Mesenteric fat pad (tissue), 1 donor: ENCODE data around the gene ZNF407. TPM values are rescaled to one million over a fixed set of nuclear protein-coding genes. Genes with fewer than 3 reads are reported as not detected.
"Not testable (repeated sequence)": the region's sequence is repeated elsewhere in the genome, so short reads cannot be mapped to it uniquely, and the experiment has no call there.

Experiments used
- DNase-seq: peaks from one replicate; pipeline ENCODE4 v3.0.0-alpha.2; 2020; ENCODE audit warnings: low spot score
- long read RNA-seq: library from polyadenylated mRNA; unstranded; transcript quantifications from one replicate; pipeline ENCODE4 v2.0.0, GENCODE V29; 2020
- total RNA-seq: library from RNA; stranded (reverse); fragmentation: NEBNext Ultra II Directional; extraction: Animal tissue kit (Norgen Biotek cat#: 25700); gene quantifications from one replicate; pipeline ENCODE4 v1.2.1, GENCODE V29; 2021
- donor health status: DM: yes; HTN: yes; CAD: no.

The ZNF407 gene
- 14.4 TPM for total RNA-seq
- long read RNA-seq, full-length matches to known transcripts: 15 of 20 reads
- long read RNA-seq, partial matches to known transcripts: 1 of 20 reads
- long read RNA-seq, other reads (novel, unspliced or antisense): 4 of 20 reads

GRCh38 chr18:74597662-74598349 is at the start of gene ZNF407:
TSS of gene ZNF407 (plus strand) at chr18:74597870. CDS start at chr18:74631020, 33,150 bp downstream.
- DNase-seq: peak; percentile 95

DNA sequence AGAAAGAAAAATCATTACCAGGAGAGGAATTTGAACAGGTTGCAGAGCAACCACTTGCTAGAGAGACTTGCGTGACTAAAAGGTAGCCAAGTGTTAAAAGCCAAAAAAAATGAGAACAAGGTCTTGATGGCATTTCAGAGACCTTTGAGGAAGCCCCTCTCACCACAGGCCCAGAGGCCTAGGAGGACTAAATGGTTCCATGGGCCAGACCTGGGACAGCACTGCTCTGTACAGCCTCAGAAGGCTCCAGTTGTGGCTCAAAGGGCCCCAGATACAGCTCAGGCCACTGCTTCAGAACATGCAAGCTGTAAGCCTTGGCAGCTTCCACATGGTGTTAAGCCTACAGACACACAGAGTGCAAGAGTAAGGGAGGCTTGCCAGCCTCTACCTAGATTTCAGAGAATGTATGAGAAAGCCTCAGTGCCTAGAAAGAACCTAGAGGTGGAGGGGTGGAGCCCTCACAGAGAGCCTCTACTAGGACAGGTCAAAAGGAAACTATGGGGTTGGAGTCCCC is 48.0 kb upstream of the ZNF407 start:
- no peak for DNase-seq

- no peak for DNase-seq
These were observed 46.8 kb upstream of the ZNF407 start for GRCh38 chr18:74550886-74551285.

DNA sequence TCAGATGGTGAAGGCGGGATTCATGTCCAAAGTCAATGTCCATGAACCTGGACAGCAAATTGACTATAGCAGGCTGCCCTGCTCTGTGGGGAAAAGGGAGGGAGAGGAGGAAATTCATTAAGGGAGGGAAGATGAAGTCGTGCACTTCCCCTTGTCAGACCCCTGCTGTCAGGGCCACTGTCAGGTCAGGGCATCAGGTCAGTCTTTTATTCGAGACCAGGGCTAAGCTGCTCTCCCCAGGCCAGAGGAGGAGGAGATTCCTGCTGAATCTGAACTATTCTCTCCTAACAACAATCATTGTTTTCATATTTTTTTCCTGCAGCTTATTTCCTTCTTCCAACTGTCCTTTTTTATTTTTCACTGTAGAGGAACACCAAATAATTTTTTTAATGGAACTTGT is 46.2 kb upstream of the ZNF407 start:
- no peak for DNase-seq

DNA sequence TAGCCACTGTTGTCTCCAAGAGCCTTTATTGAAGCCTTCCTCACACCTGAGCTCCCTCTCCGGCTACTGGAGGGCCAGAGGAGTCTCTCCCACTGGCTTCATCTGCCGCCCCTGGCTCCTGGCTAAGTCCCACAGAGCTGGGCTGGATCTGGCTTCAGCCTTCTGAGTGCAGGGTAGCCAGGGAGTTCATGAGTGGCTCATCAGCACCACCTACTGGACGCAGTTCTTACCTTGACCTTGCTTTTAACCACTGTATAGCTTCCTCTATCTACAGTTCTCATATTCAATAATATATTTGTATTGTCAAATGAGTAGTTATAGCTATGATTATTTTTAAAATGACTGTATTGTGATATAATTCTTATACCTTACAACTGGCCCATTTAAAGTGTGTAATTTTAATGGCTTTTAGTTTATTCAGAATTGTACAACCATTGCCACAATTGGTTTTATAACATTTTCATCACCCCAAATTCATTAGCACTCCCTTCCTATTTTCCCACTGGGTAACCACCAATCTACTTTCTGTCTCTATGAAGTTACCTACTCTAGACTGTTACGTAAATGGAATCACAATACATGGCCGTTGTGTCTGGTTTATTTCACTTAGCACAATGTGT is 45.6 kb upstream of the ZNF407 start:
- DNase-seq: no peak

GRCh38 chr18:74556126-74556525 is 41.5 kb upstream of the ZNF407 start:
- DNase-seq: no peak

- no peak for DNase-seq
These were observed 39.6 kb upstream of the ZNF407 start for GRCh38 chr18:74558096-74558495.

GRCh38 chr18:74562131-74562730 is 35.4 kb upstream of the ZNF407 start:
- no peak for DNase-seq

DNA sequence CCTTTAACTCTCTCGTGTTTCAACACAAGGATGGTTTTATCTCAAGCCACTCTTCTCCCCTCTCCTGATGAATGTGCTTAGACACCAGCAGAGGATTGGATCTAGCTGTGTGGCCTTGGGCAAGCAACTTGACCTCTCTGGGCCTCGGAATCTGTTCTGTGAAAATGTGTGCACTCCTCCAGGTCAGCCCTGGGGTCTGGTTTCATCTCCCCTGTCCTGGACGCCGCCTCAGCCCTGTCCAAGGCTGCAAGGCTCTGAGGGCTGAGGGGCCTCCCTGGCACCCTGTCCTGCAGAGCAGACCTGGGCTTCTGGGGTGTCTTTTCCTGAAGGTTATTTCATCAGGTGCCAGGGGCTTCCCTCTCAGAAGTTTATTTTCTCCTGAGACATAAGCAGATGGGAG is 34.9 kb upstream of the ZNF407 start:
- DNase-seq: no peak

GRCh38 chr18:74563999-74564398 is 33.7 kb upstream of the ZNF407 start:
- no peak for DNase-seq

DNA sequence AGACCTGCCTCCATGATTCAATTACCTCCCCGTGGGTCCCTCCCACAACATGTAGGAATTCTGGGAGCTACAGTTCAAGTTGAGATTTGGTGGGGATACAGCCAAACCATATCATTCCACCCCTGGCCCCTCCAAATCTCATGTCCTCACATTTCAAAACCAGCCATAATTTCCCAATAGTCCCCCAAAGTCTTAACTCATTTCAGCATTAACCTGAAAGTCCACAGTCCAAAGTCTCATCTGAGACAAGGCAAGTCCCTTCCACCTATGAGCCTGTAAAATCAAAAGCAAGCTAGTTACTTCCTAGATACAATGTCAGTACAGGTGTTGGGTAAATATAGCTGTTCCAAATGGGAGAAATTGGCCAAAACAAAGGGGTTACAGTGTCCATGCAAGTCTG is 32.5 kb upstream of the ZNF407 start:
- not testable (repeated sequence) for DNase-seq

GRCh38 chr18:74565993-74566392 is 31.7 kb upstream of the ZNF407 start:
- DNase-seq: not testable (repeated sequence)

DNA sequence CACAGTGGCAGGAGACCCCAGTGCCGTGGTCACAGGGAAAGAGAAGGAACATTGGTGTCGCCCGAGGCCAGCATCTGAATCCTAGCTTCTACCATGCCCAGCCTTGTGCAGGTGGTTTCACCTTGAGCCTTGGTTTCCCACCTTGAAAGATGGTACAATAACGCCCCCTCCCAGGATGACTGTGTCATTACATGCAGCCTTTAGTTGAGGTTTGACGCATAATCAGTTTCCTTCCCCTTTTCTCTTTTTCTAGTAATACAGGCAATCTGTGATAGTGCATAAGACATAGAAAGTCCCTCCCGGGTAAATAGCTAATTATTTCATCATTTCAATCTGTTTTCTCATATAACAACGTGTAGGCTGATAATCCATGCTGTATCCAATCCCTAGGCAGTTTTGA is 29.8 kb upstream of the ZNF407 start:
- DNase-seq: no peak

DNA sequence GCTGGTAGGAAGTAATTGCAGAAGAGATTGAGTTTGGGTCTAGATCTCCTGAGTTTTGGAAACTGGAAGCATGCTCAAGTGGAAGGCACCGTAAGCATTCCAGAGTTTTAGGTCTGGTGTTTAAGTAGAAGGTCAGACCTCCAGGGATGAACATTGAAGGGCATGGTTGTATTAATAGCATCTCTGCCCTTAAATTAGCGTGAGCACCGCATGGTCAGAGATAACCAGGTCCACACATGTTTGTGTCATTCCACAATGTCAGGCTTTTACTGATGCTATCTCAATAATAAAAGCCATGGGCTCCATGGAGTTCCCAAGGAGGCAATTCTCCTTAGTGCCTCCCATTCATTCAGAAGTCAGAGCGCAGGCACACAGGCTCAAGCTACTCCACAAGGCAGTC is 28.3 kb upstream of the ZNF407 start:
- DNase-seq: no peak

DNA sequence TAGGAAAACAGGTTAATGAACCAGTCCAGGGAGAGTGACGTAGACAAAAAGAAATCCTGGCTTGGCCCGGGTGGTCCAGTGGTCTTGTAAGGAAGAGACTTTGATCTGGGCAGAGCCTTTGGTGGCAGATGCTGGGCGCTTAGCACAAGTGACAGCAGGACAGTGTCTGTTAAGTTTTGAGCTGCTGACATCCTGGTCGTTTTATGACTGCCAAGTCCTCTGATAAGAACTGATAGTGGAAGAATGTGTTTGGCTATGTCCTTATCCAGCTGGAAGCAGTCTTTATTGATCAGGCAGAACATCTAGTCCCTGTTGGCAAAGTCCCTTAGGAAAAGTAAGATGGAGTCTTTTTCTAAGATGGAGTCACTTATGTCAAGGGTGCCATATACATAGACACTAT is 27.4 kb upstream of the ZNF407 start:
- DNase-seq: no peak

DNA sequence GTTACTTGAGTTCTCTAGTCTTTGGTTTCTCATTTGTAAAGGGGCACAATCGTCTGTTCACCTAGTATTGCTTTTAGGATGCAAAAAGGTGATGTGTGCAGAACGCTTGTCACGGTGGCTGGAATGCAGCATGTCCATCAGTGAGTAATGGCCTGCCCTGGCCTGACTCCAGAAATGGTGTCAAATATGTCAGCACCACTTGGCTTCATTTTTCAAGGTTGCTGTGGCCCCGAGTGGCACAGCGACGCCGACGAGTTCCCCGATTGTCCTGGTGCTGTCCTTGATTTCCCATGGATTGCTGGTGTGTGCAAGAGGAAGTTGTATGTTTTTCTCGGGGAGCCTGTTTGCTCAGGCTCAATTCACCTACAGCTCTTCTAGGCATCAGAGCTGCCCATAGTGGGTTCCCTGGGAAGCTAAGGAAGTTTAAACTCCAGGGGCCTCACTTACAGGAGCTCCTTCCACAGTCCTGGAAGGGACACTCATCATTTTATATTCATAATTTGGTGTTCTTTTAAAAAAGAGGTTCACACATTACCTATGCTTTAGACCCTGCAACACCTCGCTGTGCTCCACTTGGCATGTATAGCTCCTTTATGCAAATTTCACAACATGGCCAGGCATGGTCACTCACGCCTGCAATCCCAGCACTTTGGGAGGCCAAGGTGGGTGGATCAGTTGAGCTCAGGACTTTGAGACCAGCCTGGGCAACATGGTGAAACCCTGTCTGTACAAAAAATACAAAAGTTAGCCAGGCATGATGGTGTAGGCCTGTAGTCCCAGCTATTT is 25.6 kb upstream of the ZNF407 start:
- no peak for DNase-seq

- DNase-seq: no peak
These were observed 24.6 kb upstream of the ZNF407 start for GRCh38 chr18:74573053-74573452.

DNA sequence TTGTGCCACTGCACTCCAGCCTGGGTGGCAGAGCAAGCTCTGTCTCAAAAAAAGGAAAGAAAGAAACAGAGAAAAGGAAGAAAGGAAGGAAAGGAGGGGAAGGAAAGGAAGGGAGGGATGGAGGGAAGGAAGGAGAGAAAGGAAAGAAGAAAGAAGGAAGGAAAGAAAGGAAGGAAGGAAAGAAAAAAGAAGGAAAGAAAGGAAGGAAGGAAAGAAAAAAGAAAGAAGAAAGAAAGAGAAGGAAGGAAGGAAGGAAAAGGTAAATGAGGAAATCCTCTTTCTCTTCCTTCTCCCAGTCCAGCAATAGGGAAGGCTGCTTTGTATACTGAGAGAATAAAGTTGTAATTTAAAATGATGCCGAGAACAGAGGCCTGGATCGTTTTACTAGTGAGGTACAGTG is 22.8 kb upstream of the ZNF407 start:
- DNase-seq: no peak

GRCh38 chr18:74577019-74577418 is 20.7 kb upstream of the ZNF407 start:
- DNase-seq: no peak

GRCh38 chr18:74579496-74580065 is 18.1 kb upstream of the ZNF407 start:
- DNase-seq: no peak

DNA sequence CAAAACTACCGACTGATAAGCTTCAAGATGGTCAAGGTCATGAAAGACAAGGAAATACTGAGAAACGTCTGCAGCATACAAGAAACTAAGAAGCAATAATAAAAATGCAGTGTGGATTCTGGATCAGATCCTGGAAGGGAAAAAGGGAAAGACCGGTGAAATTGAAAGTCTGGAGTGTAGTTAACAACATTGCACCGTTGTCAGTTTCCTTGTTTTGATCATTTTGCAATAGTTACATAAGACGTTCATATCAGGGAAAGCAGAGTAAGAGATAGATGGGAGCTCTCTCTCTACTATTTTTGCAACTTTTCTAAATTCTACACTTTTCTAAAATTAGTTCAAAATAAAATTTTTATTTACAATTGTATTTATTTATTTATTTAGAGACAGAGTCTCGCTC is 15.0 kb upstream of the ZNF407 start:
- DNase-seq: no peak
